HG02938 (cell line): Measurements from ENCODE around the gene ZC3H7A.

Experiments used
- ATAC-seq: cut with Tn5 transposase; IDR thresholded peaks from one replicate; pipeline ENCODE4 v1.9.1; 2021; ENCODE audit warnings: mild to moderate bottlenecking, moderate library complexity; ENCODE audit not compliant: unreplicated experiment

ZC3H7A gene

GRCh38 chr16:11738742-11739544, 58.1 kb downstream of the ZC3H7A start:
- no peak for ATAC-seq

GRCh38 chr16:11737713-11738112, 59.3 kb downstream of the ZC3H7A start:
- no peak for ATAC-seq

- ATAC-seq: no peak
Measured at GRCh38 chr16:11736903-11737302, 60.2 kb downstream of the ZC3H7A start.

GRCh38 chr16:11735787-11736186, 61.3 kb downstream of the ZC3H7A start:
- no peak for ATAC-seq

- no peak for ATAC-seq
Measured at GRCh38 chr16:11734653-11735043, 62.4 kb downstream of the ZC3H7A start.

GRCh38 chr16:11734025-11734652, 62.9 kb downstream of the ZC3H7A start:
- no peak for ATAC-seq

GRCh38 chr16:11731222-11731621, 65.8 kb downstream of the ZC3H7A start:
- ATAC-seq: no peak

GRCh38 chr16:11729787-11730186, 67.3 kb downstream of the ZC3H7A start:
- no peak for ATAC-seq

GRCh38 chr16:11727796-11728543, 69.1 kb downstream of the ZC3H7A start:
- ATAC-seq: no peak

- no peak for ATAC-seq
Measured at GRCh38 chr16:11726008-11726407, 71.0 kb downstream of the ZC3H7A start.

GRCh38 chr16:11725457-11725856, 71.6 kb downstream of the ZC3H7A start:
- no peak for ATAC-seq

- ATAC-seq: no peak
Measured at GRCh38 chr16:11722468-11722808, 74.6 kb downstream of the ZC3H7A start.

- ATAC-seq: no peak
Measured at GRCh38 chr16:11721781-11722467, 75.1 kb downstream of the ZC3H7A start.

GRCh38 chr16:11719762-11720161, 77.3 kb downstream of the ZC3H7A start:
- no peak for ATAC-seq

GRCh38 chr16:11719171-11719570, 77.9 kb downstream of the ZC3H7A start:
- no peak for ATAC-seq

GRCh38 chr16:11717811-11718210, 79.2 kb downstream of the ZC3H7A start:
- ATAC-seq: no peak

GRCh38 chr16:11716336-11716735, 80.7 kb downstream of the ZC3H7A start:
- no peak for ATAC-seq

GRCh38 chr16:11715246-11715947, 81.7 kb downstream of the ZC3H7A start:
- ATAC-seq: no peak

- no peak for ATAC-seq
Measured at GRCh38 chr16:11712122-11712521, 84.9 kb downstream of the ZC3H7A start.

GRCh38 chr16:11711662-11712061, 85.4 kb downstream of the ZC3H7A start:
- no peak for ATAC-seq

GRCh38 chr16:11708421-11708820, 88.6 kb downstream of the ZC3H7A start:
- ATAC-seq: no peak
